ENCODE data around the gene CCDC92. TPM values are rescaled to one million over a fixed set of nuclear protein-coding genes. Genes with fewer than 3 reads are reported as not detected.
A peak's percentile ranks its signal among the peaks of the same experiment; 100 is the strongest.

CCDC92 gene
- total and polyA plus RNA-seq, 8 donors = 3.5 to 32.6 (median 20.9) TPM

DNA sequence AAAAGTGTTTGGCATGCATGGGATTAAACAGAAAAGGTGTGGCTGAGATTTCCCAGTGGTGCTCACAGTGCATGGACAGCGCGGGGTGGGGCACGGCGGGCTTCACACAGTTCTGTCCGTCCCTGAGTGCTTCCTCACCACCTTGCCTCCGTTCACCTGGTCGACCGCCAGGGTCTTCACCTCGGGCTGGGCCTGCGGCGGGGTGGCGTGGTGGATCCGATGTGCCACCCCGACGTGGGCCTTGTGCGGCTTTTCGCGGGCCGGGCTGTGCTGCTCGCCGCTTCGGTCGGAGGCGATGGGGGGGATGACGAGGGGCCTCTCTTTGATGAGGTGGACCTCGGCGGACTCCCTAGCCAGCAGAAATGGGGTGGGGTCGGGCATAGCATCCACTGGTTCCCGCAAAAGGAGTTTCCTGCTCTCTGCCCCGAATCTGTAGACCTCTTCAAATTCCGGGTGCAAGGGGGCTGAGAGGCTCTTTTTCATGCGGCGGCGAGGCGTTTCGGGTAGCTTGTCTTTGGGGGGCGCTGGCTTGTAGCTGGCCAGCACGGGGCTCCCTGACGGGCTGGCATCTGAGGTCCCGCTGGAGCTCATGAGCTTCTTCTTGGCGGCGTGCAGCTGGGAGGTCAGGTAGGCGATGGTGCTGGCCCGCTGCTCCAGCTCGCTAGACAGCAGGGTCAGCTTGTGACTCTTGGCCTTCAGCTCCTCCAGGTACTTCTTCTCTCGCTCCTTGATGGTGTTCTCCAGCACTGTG lies 35.5 kb downstream of the CCDC92 start:
- 92 to 98% (median 95%) methylated on average over 40 to 46 of the region's 46 CpGs for WGBS, 5 donors
- peaks cover 0 to 5% (median 0%) of the 10 kb centered on the region in 4 donors for H3K4me1 ChIP-seq
- H3K4me3 ChIP-seq = no peak overlapping the region
- no peak for DNase-seq
- peak overlapping the region in 2 of 5 donors; percentile 54 to 56 for H3K27ac ChIP-seq
- H3K36me3 ChIP-seq = peaks cover 26 to 71% (median 55%) of the 10 kb centered on the region in 4 donors
- peaks cover 0 to 3% (median 0%) of the 10 kb centered on the region in 4 donors for H3K9me3 ChIP-seq
- TF ChIP-seq POLR2AphosphoS5 (IDR thresholded peaks at IDR 0.05) (no peak), EP300 (IDR thresholded peaks at IDR 0.05) (no peak), POLR2A (IDR thresholded peaks at IDR 0.05) (no peak)
- TF ChIP-seq, protein P1, sequence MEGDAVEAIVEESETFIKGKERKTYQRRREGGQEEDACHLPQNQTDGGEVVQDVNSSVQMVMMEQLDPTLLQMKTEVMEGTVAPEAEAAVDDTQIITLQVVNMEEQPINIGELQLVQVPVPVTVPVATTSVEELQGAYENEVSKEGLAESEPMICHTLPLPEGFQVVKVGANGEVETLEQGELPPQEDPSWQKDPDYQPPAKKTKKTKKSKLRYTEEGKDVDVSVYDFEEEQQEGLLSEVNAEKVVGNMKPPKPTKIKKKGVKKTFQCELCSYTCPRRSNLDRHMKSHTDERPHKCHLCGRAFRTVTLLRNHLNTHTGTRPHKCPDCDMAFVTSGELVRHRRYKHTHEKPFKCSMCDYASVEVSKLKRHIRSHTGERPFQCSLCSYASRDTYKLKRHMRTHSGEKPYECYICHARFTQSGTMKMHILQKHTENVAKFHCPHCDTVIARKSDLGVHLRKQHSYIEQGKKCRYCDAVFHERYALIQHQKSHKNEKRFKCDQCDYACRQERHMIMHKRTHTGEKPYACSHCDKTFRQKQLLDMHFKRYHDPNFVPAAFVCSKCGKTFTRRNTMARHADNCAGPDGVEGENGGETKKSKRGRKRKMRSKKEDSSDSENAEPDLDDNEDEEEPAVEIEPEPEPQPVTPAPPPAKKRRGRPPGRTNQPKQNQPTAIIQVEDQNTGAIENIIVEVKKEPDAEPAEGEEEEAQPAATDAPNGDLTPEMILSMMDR (IDR thresholded peaks at IDR 0.05) = no peak
- no peaks in the 10 kb centered on the region for H3K27me3 ChIP-seq
- intact Hi-C loops (cut with DNase I; ENCODE audit: low total_unique reads) = no loop called here

DNA sequence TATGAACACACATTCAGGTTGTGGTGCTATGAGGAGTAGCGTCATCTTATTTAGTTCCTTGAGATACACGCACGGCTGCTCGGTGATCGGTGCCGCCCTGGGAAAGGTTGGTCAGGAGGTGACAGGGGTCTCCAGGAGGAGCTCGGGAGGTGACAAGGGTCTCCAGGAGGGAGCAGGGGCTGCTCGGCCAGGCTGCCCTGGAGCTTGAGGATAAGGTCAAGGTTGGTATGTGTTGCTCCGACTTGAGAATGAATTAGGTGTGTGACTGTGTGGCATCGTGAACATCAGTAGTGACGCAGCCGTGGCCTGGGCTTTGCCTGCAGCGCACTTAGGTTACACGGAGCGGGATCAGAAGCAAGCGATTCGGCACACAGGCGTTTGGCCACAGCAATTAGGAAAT lies 36.2 kb downstream of the CCDC92 start:
- H3K9me3 ChIP-seq = no peaks in the 10 kb centered on the region
- WGBS, 5 donors = 92 to 97% (median 96%) methylated on average over 18 of the region's 18 CpGs

DNA sequence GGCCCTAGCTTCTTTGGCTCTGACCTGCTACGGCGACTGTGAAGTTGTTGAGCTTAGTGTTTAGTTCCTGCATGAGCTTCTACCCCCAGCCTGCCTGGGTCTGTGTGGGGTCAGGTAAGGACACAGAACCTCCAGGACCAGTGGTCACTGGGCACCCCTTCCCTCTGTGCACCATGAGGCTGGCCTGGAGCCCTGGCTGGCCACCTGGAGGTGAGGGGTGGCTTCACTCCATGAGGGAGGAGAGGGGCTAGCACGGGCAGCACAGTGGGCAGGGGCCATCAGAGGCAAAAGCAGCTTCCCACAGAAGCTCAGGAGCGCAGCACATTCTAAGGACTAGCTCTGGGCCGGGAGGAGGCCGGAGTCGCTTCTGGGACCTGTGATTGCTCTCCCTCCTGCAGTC lies 36.7 kb downstream of the CCDC92 start:
- no peak overlapping the region for H3K27ac ChIP-seq
- H3K4me3 ChIP-seq = no peak overlapping the region
- intact Hi-C loops (cut with DNase I; ENCODE audit: low total_unique reads) = no loop called here
- H3K9me3 ChIP-seq = no peaks in the 10 kb centered on the region
- peaks cover 0 to 5% (median 0%) of the 10 kb centered on the region in 4 donors for H3K4me1 ChIP-seq
- H3K36me3 ChIP-seq = peaks cover 18 to 59% (median 43%) of the 10 kb centered on the region in 4 donors
- no peaks in the 10 kb centered on the region for H3K27me3 ChIP-seq
- 73 to 92% (median 82%) methylated on average over 7 of the region's 7 CpGs for WGBS, 5 donors
- TF ChIP-seq POLR2AphosphoS5 (IDR thresholded peaks at IDR 0.05) (no peak), POLR2A (IDR thresholded peaks at IDR 0.05) (no peak), EP300 (IDR thresholded peaks at IDR 0.05) (no peak)
- TF ChIP-seq, protein P1 (IDR thresholded peaks at IDR 0.05) = no peak
- DNase-seq = no peak

More for the DNA sequence above, 36.2 kb downstream of the CCDC92 start:
- no peak for DNase-seq
- no peak for TF ChIP-seq EP300 (IDR thresholded peaks at IDR 0.05)
- no peak for TF ChIP-seq POLR2A (IDR thresholded peaks at IDR 0.05)
- TF ChIP-seq, protein P1 (IDR thresholded peaks at IDR 0.05) = no peak
- TF ChIP-seq POLR2AphosphoS5 (IDR thresholded peaks at IDR 0.05) = no peak
- H3K27ac ChIP-seq = no peak overlapping the region
- H3K36me3 ChIP-seq = peaks cover 21 to 64% (median 48%) of the 10 kb centered on the region in 4 donors
- no peaks in the 10 kb centered on the region for H3K27me3 ChIP-seq
- H3K4me3 ChIP-seq = no peak overlapping the region
- intact Hi-C loops (cut with DNase I; ENCODE audit: low total_unique reads) = no loop called here
- peaks cover 0 to 5% (median 0%) of the 10 kb centered on the region in 4 donors for H3K4me1 ChIP-seq

DNA sequence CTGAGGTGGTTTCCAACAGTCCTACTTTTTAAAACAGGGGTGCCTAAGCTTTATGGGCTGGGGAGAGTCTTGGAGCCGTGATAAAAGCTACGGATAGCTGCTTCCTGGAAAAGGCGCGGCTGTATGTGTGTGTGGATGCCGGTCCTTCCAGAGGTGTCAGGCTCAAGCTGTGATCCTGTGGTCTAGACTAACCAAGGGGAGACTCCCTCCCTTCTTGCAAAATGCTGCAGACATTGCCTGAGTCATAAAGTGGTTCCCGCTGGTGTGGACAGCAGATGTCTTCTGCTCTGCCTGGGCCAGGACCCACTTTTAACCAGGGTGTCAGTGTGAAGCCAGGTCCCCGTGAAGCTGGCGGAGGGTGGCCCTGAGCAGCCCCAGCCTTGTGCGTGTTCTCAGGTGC lies 37.8 kb downstream of the CCDC92 start:
- 51 to 77% (median 59%) methylated on average over 6 to 9 of the region's 9 CpGs for whole genome bisulfite sequencing, 5 donors
- intact Hi-C loops (cut with DNase I; ENCODE audit: low total_unique reads) = no loop called here
- TF ChIP-seq, protein P1 (IDR thresholded peaks at IDR 0.05) = no peak
- no peak for TF ChIP-seq POLR2A (IDR thresholded peaks at IDR 0.05)
- TF ChIP-seq POLR2AphosphoS5 (IDR thresholded peaks at IDR 0.05) = no peak
- TF ChIP-seq EP300 (IDR thresholded peaks at IDR 0.05) = no peak
- DNase-seq = no peak
- Histone ChIP-seq H3K4me3 (no peak overlapping the region), H3K27me3 (no peaks in the 10 kb centered on the region), H3K27ac (no peak overlapping the region), H3K36me3 (peaks cover 18 to 48% (median 32%) of the 10 kb centered on the region in 4 donors), H3K4me1 (peaks cover 0 to 5% (median 0%) of the 10 kb centered on the region in 4 donors), H3K9me3 (no peaks in the 10 kb centered on the region)
